Stomach (tissue), 9 donors: ENCODE results near the gene GPC5. TPM values are rescaled to one million over a fixed set of nuclear protein-coding genes. Genes with fewer than 3 reads are reported as not detected.

Source experiments
- DNase-seq, 2 donors: peaks; one replicate each; pipeline versions ENCODE4 v3.0.0 to v3.0.0-alpha.2; 2013 to 2019
- H3K27ac ChIP-seq, 5 donors: fragments of 200-600 bp in 4 of 5; sonication (generic) in 4 of 5; one replicate each; pipeline ENCODE4 v1.5.1; 2013 to 2019; ENCODE audit warnings: mild to moderate bottlenecking in 1 of 5, moderate library complexity in 1 of 5
- H3K27me3 ChIP-seq, 3 donors: fragments of 200-600 bp; sonication (generic); one replicate each; pipeline ENCODE4 v1.5.1; 2017 to 2019; ENCODE audit warnings: mixed run types in 1 of 3
- H3K36me3 ChIP-seq, 4 donors: fragments of 200-600 bp; sonication (generic); 1 replicate in 3 of 4; 2 replicates in 1 of 4; pipeline ENCODE4 v1.5.1; 2016 to 2019
- H3K4me1 ChIP-seq, 4 donors: fragments of 200-600 bp; sonication (generic); one replicate each; pipeline ENCODE4 v1.5.1; 2016 to 2019
- H3K4me3 ChIP-seq, 4 donors: fragments of 200-600 bp; sonication (generic) in 3 of 4; one replicate each; pipeline ENCODE4 v1.5.1; 2016 to 2019; ENCODE audit warnings: mild to moderate bottlenecking in 1 of 4
- H3K9me3 ChIP-seq, 4 donors: fragments of 200-600 bp; sonication (generic); one replicate each; pipeline ENCODE4 v1.5.1; 2016 to 2019
- CTCF ChIP-seq, 7 experiments: fragments of 450-650 bp in 4 of 7; fragments of 200-600 bp in 3 of 7; sonication (generic) in 3 of 7; IDR thresholded peaks; one replicate each; pipeline ENCODE4 v1.5.1; 2016 to 2019; ENCODE audit warnings: antibody characterized with exemption in 7 of 7, control low read depth in 2 of 7, mild to moderate bottlenecking in 1 of 7
- EP300 ChIP-seq: sonication (generic); formaldehyde crosslinking; IDR thresholded peaks from one replicate; pipeline ENCODE4 v1.6.1; 2017; ENCODE audit warnings: antibody characterized with exemption
- POLR2A ChIP-seq, 4 donors: fragments of 450-650 bp; IDR thresholded peaks; one replicate each; pipeline ENCODE4 v1.6.1; 2016; ENCODE audit warnings: antibody characterized with exemption in 4 of 4, control low read depth in 2 of 4, mild to moderate bottlenecking in 1 of 4, moderate library complexity in 1 of 4
- POLR2AphosphoS5 ChIP-seq, 3 donors: sonication (generic); formaldehyde crosslinking; IDR thresholded peaks; one replicate each; pipeline ENCODE4 v1.6.1; 2016; ENCODE audit warnings: antibody characterized with exemption in 3 of 3
- WGBS, 5 donors: extraction: QIAGEN DNeasy Blood & Tissue Kit in 3 of 5; methylation state at CpG; one replicate each; pipeline versions ENCODE4 v1.1.5 to v1.1.7; 2013 to 2018; 5-methylcytosine and 5-hydroxymethylcytosine counted together
- intact Hi-C: fragments of 100-400 bp; cut with DNase I; formaldehyde crosslinking; loops from one replicate; pipeline ENCODE4 v1.15.1; 2023; ENCODE audit warnings: low total_unique reads
- polyA plus RNA-seq, 3 donors: library from polyadenylated mRNA; stranded (reverse); fragments of 200-250 nt; gene quantifications; one replicate each; pipeline ENCODE4 v1.2.3, GENCODE V29; 2013
- total RNA-seq, 5 donors: library from RNA; depleted of rRNA; stranded (reverse); fragments of >200 nt; gene quantifications; one replicate each; pipeline versions ENCODE4 v1.1.0 to v1.2.3, GENCODE V29; 2014 to 2016
- donor health status: healthy with polysubstance abuse.
- donor health status: Bipolar disorder and iron deficiency.
- donor health status: healthy.

Gene GPC5
- total and polyA plus RNA-seq, 8 donors, result 0.87 to 2.8 TPM; not detected in 6

GRCh38 chr13:91740756-91741155 lies 342.3 kb downstream of the GPC5 start:
- no peak for DNase-seq
- no peak overlapping the region for H3K27ac ChIP-seq
- intact Hi-C loops, result no loop called here
- H3K9me3 ChIP-seq, result peaks cover 0 to 3% (median 0%) of the 10 kb centered on the region in 4 donors
- no peak overlapping the region for H3K4me3 ChIP-seq
- WGBS, 5 donors, result 64 to 78% (median 69%) methylated on average over 2 of the region's 2 CpGs
- TF ChIP-seq POLR2A (IDR thresholded peaks at IDR 0.05) (no peak), POLR2AphosphoS5 (IDR thresholded peaks at IDR 0.05) (no peak), EP300 (no peak), CTCF (IDR thresholded peaks at IDR 0.05) (no peak)
- no peaks in the 10 kb centered on the region for H3K4me1 ChIP-seq
- no peaks in the 10 kb centered on the region for H3K36me3 ChIP-seq
- no peaks in the 10 kb centered on the region for H3K27me3 ChIP-seq

GRCh38 chr13:91741925-91742324 lies 343.5 kb downstream of the GPC5 start:
- H3K9me3 ChIP-seq, result peaks cover 0 to 3% (median 0%) of the 10 kb centered on the region in 4 donors
- intact Hi-C loops, result no loop called here
- no peak overlapping the region for H3K27ac ChIP-seq
- no peaks in the 10 kb centered on the region for H3K36me3 ChIP-seq
- H3K4me3 ChIP-seq, result no peak overlapping the region
- H3K27me3 ChIP-seq, result no peaks in the 10 kb centered on the region
- TF ChIP-seq POLR2A (IDR thresholded peaks at IDR 0.05) (no peak), CTCF (IDR thresholded peaks at IDR 0.05) (no peak), POLR2AphosphoS5 (IDR thresholded peaks at IDR 0.05) (no peak), EP300 (no peak)
- H3K4me1 ChIP-seq, result no peaks in the 10 kb centered on the region
- DNase-seq, result no peak
- 64 to 75% (median 73%) methylated on average over 2 of the region's 2 CpGs for WGBS, 5 donors

GRCh38 chr13:91744284-91744683 lies 345.9 kb downstream of the GPC5 start:
- Histone ChIP-seq H3K27ac (no peak overlapping the region), H3K4me1 (no peaks in the 10 kb centered on the region), H3K27me3 (no peaks in the 10 kb centered on the region), H3K4me3 (no peak overlapping the region), H3K36me3 (no peaks in the 10 kb centered on the region), H3K9me3 (peaks cover 0 to under 1% (median 0%) of the 10 kb centered on the region in 4 donors)
- intact Hi-C loops, result no loop called here
- TF ChIP-seq CTCF (IDR thresholded peaks at IDR 0.05), result no peak
- no peak for TF ChIP-seq EP300
- TF ChIP-seq POLR2AphosphoS5 (IDR thresholded peaks at IDR 0.05), result no peak
- TF ChIP-seq POLR2A (IDR thresholded peaks at IDR 0.05), result no peak
- DNase-seq, result no peak

- no peak for DNase-seq
- no peak overlapping the region for H3K27ac ChIP-seq
- WGBS, 5 donors, result 14 to 16% (median 15%) methylated on average over 3 of the region's 3 CpGs
- no peak for TF ChIP-seq CTCF (IDR thresholded peaks at IDR 0.05)
- no peak for TF ChIP-seq POLR2A (IDR thresholded peaks at IDR 0.05)
- no peak for TF ChIP-seq POLR2AphosphoS5 (IDR thresholded peaks at IDR 0.05)
- TF ChIP-seq EP300, result no peak
- H3K4me3 ChIP-seq, result no peak overlapping the region
- H3K9me3 ChIP-seq, result peaks cover 0 to 10% (median 3%) of the 10 kb centered on the region in 4 donors
- H3K4me1 ChIP-seq, result no peaks in the 10 kb centered on the region
- no peaks in the 10 kb centered on the region for H3K27me3 ChIP-seq
- intact Hi-C loops, result no loop called here
- H3K36me3 ChIP-seq, result no peaks in the 10 kb centered on the region
These were observed 347.5 kb downstream of the GPC5 start for GRCh38 chr13:91745967-91746366.
